Measurements from ENCODE around the gene SP1.

- TF ChIP-seq, protein P1, sequence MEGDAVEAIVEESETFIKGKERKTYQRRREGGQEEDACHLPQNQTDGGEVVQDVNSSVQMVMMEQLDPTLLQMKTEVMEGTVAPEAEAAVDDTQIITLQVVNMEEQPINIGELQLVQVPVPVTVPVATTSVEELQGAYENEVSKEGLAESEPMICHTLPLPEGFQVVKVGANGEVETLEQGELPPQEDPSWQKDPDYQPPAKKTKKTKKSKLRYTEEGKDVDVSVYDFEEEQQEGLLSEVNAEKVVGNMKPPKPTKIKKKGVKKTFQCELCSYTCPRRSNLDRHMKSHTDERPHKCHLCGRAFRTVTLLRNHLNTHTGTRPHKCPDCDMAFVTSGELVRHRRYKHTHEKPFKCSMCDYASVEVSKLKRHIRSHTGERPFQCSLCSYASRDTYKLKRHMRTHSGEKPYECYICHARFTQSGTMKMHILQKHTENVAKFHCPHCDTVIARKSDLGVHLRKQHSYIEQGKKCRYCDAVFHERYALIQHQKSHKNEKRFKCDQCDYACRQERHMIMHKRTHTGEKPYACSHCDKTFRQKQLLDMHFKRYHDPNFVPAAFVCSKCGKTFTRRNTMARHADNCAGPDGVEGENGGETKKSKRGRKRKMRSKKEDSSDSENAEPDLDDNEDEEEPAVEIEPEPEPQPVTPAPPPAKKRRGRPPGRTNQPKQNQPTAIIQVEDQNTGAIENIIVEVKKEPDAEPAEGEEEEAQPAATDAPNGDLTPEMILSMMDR (IDR thresholded peaks at IDR 0.05), result peak; percentile 89
- TF ChIP-seq REST (IDR thresholded peaks at IDR 0.05; ENCODE audit: insufficient read depth in 1 of 2, low read depth in 2 of 2, low read length in 1 of 2), result no peak
Observed at GRCh38 chr12:53352331-53353256, 27.4 kb upstream of the SP1 start.
